GM12878 (cell line): ENCODE data around the gene CELF2. TPM values are rescaled to one million over a fixed set of nuclear protein-coding genes. Genes with fewer than 3 reads are reported as not detected.

Experiments
- ATAC-seq: fragments of 200-7000 bp; cut with Tn5 transposase; 3 replicates; pipeline ENCODE4 v1.9.1; 2020; ENCODE audit warnings: mild to moderate bottlenecking, moderate library complexity
- BruUV-seq: library from RNA; stranded (reverse); fragments of 400-500 nt; replicated peaks from 2 replicates; lab custom pipeline; 2021; lab: Mats Ljungman, UMichigan
- CTCF ChIA-PET: fragments of 300-600 bp; sonication (Branson Sonifier 250); formaldehyde crosslinking; extraction: SDS; loops from one replicate; lab custom pipeline; 2021; ENCODE audit warnings: inconsistent platforms; lab: Yijun Ruan, JAX
- POLR2A ChIA-PET: fragments of 350-600 bp; formaldehyde crosslinking; extraction: SDS; loops from one replicate; lab custom pipeline; 2021; ENCODE audit warnings: inconsistent platforms; lab: Charles Lee
- RAD21 ChIA-PET: fragments of 300-600 bp; sonication (Branson Sonifier 250); formaldehyde crosslinking; loops from one replicate; lab custom pipeline; 2023; ENCODE audit warnings: antibody characterized with exemption; ENCODE audit not compliant: unreplicated experiment; lab: Charles Lee
- SMC1A ChIA-PET: fragments of 300-600 bp; sonication (Branson Sonifier 250); formaldehyde crosslinking; loops from one replicate; lab custom pipeline; 2023; ENCODE audit not compliant: unreplicated experiment, uncharacterized antibody; lab: Charles Lee
- DNase-seq: peaks from one replicate; pipeline ENCODE4 v3.0.0-alpha.2; 2011; ENCODE audit warnings: low read depth, low spot score
- FAIRE-seq: peaks from 3 replicates; lab custom pipeline; 2011; peaks lifted over from hg19 to GRCh38; lab: Jason Lieb, UNC
- H2AFZ ChIP-seq: 2 replicates; pipeline ENCODE4 v1.6.0; 2011; ENCODE audit warnings: low read depth, low read length, control low read depth; ENCODE audit not compliant: control insufficient read depth
- H3K27ac ChIP-seq: 2 replicates; pipeline ENCODE4 v1.5.1; 2011; ENCODE audit warnings: control low read depth; ENCODE audit not compliant: control insufficient read depth, insufficient read depth
- H3K27me3 ChIP-seq, 2 experiments: replicated peaks in 1 of 2; 2 replicates each; pipeline versions ENCODE4 v1.6.0 to v1.6.1; 2011; ENCODE audit warnings: low read length in 1 of 2; ENCODE audit not compliant: control insufficient read depth in 2 of 2, insufficient read depth in 2 of 2
- H3K36me3 ChIP-seq, 2 experiments: 2 replicates each; pipeline ENCODE4 v1.5.1; 2011; ENCODE audit warnings: low read length in 1 of 2; ENCODE audit not compliant: control insufficient read depth in 2 of 2, insufficient read depth in 2 of 2
- H3K4me1 ChIP-seq: 2 replicates; pipeline ENCODE4 v1.6.1; 2011; ENCODE audit warnings: mild to moderate bottlenecking, low read length, moderate library complexity, mixed read lengths; ENCODE audit not compliant: control insufficient read depth, insufficient read depth
- H3K4me2 ChIP-seq: 2 replicates; pipeline ENCODE4 v1.6.0; 2011; ENCODE audit warnings: control low read depth; ENCODE audit not compliant: control insufficient read depth, insufficient read depth
- H3K4me3 ChIP-seq: fragments of 200-600 bp; sonication (generic); 2 replicates; pipeline ENCODE4 v1.5.1; 2016
- H3K79me2 ChIP-seq: 2 replicates; pipeline ENCODE4 v1.6.0; 2011; ENCODE audit warnings: low read length; ENCODE audit not compliant: control insufficient read depth, insufficient read depth
- H3K9ac ChIP-seq: 2 replicates; pipeline ENCODE4 v1.8.0; 2011; ENCODE audit warnings: low read length, control low read depth, mixed read lengths; ENCODE audit not compliant: control insufficient read depth, insufficient read depth
- H3K9me3 ChIP-seq: replicated peaks from 3 replicates; pipeline ENCODE4 v1.5.1; 2011; ENCODE audit warnings: mild to moderate bottlenecking, low read length; ENCODE audit not compliant: control insufficient read depth, insufficient read depth
- H4K20me1 ChIP-seq: 2 replicates; pipeline ENCODE4 v1.6.0; 2011; ENCODE audit not compliant: control insufficient read depth, insufficient read depth
- EED ChIP-seq: sonication (generic); IDR thresholded peaks from 2 replicates; pipeline ENCODE4 v1.6.1; 2016; ENCODE audit warnings: antibody characterized with exemption, low read depth
- EZH2 ChIP-seq: IDR thresholded peaks from 2 replicates; pipeline ENCODE4 v1.6.1; 2012; ENCODE audit warnings: low read depth, mild to moderate bottlenecking, control low read depth, inconsistent platforms, low read length, borderline replicate concordance; ENCODE audit not compliant: control insufficient read depth
- HDAC2 ChIP-seq: fragments of 200-600 bp; sonication (generic); IDR thresholded peaks from 2 replicates; pipeline ENCODE4 v1.6.1; 2017
- KLF5 ChIP-seq: fragments of 450-650 bp; IDR thresholded peaks from 2 replicates; pipeline ENCODE4 v1.6.1; 2014; ENCODE audit warnings: mild to moderate bottlenecking; ENCODE audit not compliant: partially characterized antibody
- POU2F2 ChIP-seq: IDR thresholded peaks from 3 replicates; pipeline ENCODE4 v1.6.1; 2011; ENCODE audit warnings: low read depth, mild to moderate bottlenecking, low read length, borderline replicate concordance
- SPI1 ChIP-seq: IDR thresholded peaks from 2 replicates; pipeline ENCODE4 v1.6.1; 2011; ENCODE audit warnings: low read depth, mild to moderate bottlenecking, low read length, moderate library complexity, borderline replicate concordance; ENCODE audit not compliant: insufficient read depth
- TARDBP ChIP-seq: IDR thresholded peaks from 2 replicates; pipeline ENCODE4 v1.6.1; 2016; ENCODE audit warnings: borderline replicate concordance
- ZSCAN29 ChIP-seq: fragments of 450-650 bp; IDR thresholded peaks from 2 replicates; pipeline ENCODE4 v1.6.1; 2017; ENCODE audit warnings: mild to moderate bottlenecking, moderate library complexity
- WGBS: methylation state at CpG from one replicate; pipeline ENCODE4 v1.1.6; 2016; ENCODE audit warnings: low lambda C conversion rate; ENCODE audit not compliant: insufficient replicate concordance, insufficient coverage; ENCODE audit errors: missing lambda C conversion rate; 5-methylcytosine and 5-hydroxymethylcytosine counted together
- in situ Hi-C: fragments of 300-500 bp; cut with MboI; formaldehyde crosslinking; loops from 9 replicates; pipeline ENCODE4 v1.14.3; 2018; ENCODE audit warnings: mixed read lengths
- intact Hi-C: fragments of 100-400 bp; cut with micrococcal nuclease; formaldehyde crosslinking; loops from one replicate; pipeline ENCODE4 v1.14.2; 2022; ENCODE audit not compliant: unreplicated experiment
- polyA plus RNA-seq, 11 experiments: library from polyadenylated mRNA; depleted of rRNA in 4 of 11; unstranded in 6 of 11; stranded (reverse) in 5 of 11; fragments of >200 nt; fragmentation: Nextera tagmentation in 4 of 11; fragmentation: Illumina TruSeq in 1 of 11; extraction: Ambion mirVana in 4 of 11; extraction: Trizol in 1 of 11; gene quantifications; 1 replicate in 1 of 11; 2 replicates in 10 of 11; pipeline versions ENCODE4 v1.2.1 to v1.2.3, GENCODE V29; 2011 to 2016; ENCODE audit warnings: inconsistent platforms in 2 of 11, missing spikeins in 2 of 11, low read depth in 1 of 11
- total RNA-seq, 4 experiments: library from RNA; depleted of rRNA in 3 of 4; stranded (reverse); fragments of >200 nt in 3 of 4; fragmentation: Illumina TruSeq in 1 of 4; extraction: Trizol in 1 of 4; gene quantifications; 2 replicates each; pipeline versions ENCODE4 v1.2.1 to v1.2.3, GENCODE V29; 2013 to 2021
- TF ChIP-seq, protein P1 (sequence below): IDR thresholded peaks from 2 replicates; pipeline ENCODE4 v1.6.1; 2012; ENCODE audit warnings: low read length, inconsistent platforms

Gene CELF2
- total and polyA plus RNA-seq, 10 of the 15 experiments (the other 5 are each of a cell fraction or from before 2014, with no cell fraction given): 20.8 to 129 (median 86.3) TPM

DNA sequence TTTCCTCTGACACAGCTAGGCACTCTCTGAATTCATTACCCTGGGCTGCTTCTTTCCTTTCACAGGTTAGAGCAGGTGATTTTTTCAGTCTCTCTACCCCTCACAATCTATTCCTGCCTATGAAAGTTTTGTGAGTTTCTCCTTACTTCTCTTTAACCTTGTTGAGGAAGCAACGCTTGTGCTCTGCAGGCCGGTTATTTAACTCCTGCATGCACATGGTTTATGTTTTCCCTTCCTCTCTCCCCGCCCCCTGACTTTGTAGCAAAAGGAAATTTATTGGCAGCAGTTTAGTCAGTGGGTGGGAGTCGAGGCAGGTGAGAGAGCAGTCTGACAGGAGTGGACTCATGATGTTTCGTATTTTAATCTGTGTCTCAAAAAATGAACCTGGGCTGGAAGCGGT lies 91.9 kb downstream of the CELF2 start:
- ChIA-PET SMC1A (interaction anchor here (0.5 kb wide), 1 partner anchor 848 kb away, joined by 3 read pairs; no protein-coding TSS in a partner anchor), POLR2A (no interaction called here), RAD21 (interaction anchor here (1.6 to 4.7 kb wide), 3 partner anchors 36 to 161 kb away, joined by 4 to 46 read pairs (median 12); no protein-coding TSS in a partner anchor), CTCF (no interaction called here)
- Histone ChIP-seq H3K36me3 (no peaks in the 10 kb centered on the region), H3K27me3 (no peaks in the 10 kb centered on the region), H3K79me2 (no peaks in the 10 kb centered on the region; the same call in 1 of the 2 replicates), H3K9ac (no peak overlapping the region), H3K4me1 (peaks cover 17% of the 10 kb centered on the region), H3K4me2 (no peak overlapping the region), H3K27ac (no peak overlapping the region), H3K4me3 (no peak overlapping the region), H3K9me3 (peaks cover 3% of the 10 kb centered on the region; the same call in 2 of the 3 replicates), H2AFZ (no peak overlapping the region), H4K20me1 (no peaks in the 10 kb centered on the region)
- TF ChIP-seq TARDBP (no peak), POU2F2 (no peak), EED (no peak), HDAC2 (no peak)
- in situ Hi-C loops (loop anchor here (25.0 kb wide), 1 partner anchor 353 kb away; no protein-coding TSS in a partner anchor), intact Hi-C loops (loop anchor here (5.0 kb wide), 1 partner anchor 138 kb away; no protein-coding TSS in a partner anchor)
- ATAC-seq (no peak), FAIRE-seq (no peak), DNase-seq (no peak)
- no TSS peak for BruUV-seq
- 73% methylated on average over 6 of the region's 6 CpGs for WGBS

DNA sequence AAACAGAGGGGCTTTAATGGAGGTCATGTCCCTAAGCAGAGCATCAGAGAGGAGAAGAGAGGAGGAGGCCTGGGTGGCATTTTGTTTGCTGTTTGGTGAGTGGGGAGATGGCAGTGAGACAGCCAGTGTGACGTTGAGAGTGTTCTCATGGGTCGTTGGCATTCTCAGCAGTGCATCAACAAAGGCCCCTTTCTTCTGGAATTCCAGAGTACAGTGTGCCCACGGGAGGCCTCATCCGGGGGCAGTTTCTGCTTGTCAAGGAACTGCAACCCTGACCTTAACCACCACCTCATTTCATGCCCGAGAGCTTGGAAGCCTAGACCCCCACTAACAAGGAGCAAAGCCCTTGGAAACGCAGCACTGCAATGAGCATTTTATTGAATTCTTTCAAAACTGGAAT lies 92.9 kb downstream of the CELF2 start:
- Histone ChIP-seq H3K36me3 (no peaks in the 10 kb centered on the region), H2AFZ (no peak overlapping the region)
- intact Hi-C loops: loop anchor here (5.0 kb wide), 1 partner anchor 362 kb away; no protein-coding TSS in a partner anchor
- TF ChIP-seq ZSCAN29 (no peak), SPI1 (no peak), KLF5 (no peak), EZH2 (no peak)
- TF ChIP-seq, protein P1, sequence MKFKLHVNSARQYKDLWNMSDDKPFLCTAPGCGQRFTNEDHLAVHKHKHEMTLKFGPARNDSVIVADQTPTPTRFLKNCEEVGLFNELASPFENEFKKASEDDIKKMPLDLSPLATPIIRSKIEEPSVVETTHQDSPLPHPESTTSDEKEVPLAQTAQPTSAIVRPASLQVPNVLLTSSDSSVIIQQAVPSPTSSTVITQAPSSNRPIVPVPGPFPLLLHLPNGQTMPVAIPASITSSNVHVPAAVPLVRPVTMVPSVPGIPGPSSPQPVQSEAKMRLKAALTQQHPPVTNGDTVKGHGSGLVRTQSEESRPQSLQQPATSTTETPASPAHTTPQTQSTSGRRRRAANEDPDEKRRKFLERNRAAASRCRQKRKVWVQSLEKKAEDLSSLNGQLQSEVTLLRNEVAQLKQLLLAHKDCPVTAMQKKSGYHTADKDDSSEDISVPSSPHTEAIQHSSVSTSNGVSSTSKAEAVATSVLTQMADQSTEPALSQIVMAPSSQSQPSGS: no peak
- TF ChIP-seq, all 136 proteins: peak for 0
- Histone ChIP-seq H3K9me3 (peaks cover 3% of the 10 kb centered on the region; the same call in 2 of the 3 replicates), H3K4me1 (peaks cover 7% of the 10 kb centered on the region), H3K27me3 (no peaks in the 10 kb centered on the region), H3K4me2 (no peak overlapping the region), H3K4me3 (no peak overlapping the region), H3K79me2 (no peaks in the 10 kb centered on the region; the same call in 1 of the 2 replicates), H3K27ac (no peak overlapping the region), H3K9ac (no peak overlapping the region), H4K20me1 (no peaks in the 10 kb centered on the region)
- WGBS: 84% methylated on average over 6 of the region's 6 CpGs
- ChIA-PET POLR2A (no interaction called here), RAD21 (interaction anchor here (1.6 to 4.7 kb wide), 3 partner anchors 35 to 160 kb away, joined by 4 to 46 read pairs (median 12); no protein-coding TSS in a partner anchor), SMC1A (interaction anchor here (0.9 to 3.8 kb wide), 3 partner anchors 48 to 160 kb away, joined by 3 to 56 read pairs (median 3); no protein-coding TSS in a partner anchor), CTCF (interaction anchor here (3.8 to 6.1 kb wide), 2 partner anchors 54 to 160 kb away, joined by 18 to 90 read pairs; no protein-coding TSS in a partner anchor)
- BruUV-seq: no TSS peak
- in situ Hi-C loops: loop anchor here (25.0 kb wide), 1 partner anchor 352 kb away; no protein-coding TSS in a partner anchor
- FAIRE-seq (no peak), ATAC-seq (no peak), DNase-seq (no peak)
